NCI-H345 treated with DMSO at 0.1 percent for 48 hours (cell line): ENCODE data around the gene DNAJC18.
"Not testable (repeated sequence)": the region's sequence is repeated elsewhere in the genome, so short reads cannot be mapped to it uniquely, and the experiment has no call there.

ENCODE experiments used
- DNase-seq: peaks from one replicate; lab custom pipeline; 2025; ENCODE audit not compliant: unreplicated experiment; lab: John Stamatoyannopoulos, UW

The DNAJC18 gene

DNA sequence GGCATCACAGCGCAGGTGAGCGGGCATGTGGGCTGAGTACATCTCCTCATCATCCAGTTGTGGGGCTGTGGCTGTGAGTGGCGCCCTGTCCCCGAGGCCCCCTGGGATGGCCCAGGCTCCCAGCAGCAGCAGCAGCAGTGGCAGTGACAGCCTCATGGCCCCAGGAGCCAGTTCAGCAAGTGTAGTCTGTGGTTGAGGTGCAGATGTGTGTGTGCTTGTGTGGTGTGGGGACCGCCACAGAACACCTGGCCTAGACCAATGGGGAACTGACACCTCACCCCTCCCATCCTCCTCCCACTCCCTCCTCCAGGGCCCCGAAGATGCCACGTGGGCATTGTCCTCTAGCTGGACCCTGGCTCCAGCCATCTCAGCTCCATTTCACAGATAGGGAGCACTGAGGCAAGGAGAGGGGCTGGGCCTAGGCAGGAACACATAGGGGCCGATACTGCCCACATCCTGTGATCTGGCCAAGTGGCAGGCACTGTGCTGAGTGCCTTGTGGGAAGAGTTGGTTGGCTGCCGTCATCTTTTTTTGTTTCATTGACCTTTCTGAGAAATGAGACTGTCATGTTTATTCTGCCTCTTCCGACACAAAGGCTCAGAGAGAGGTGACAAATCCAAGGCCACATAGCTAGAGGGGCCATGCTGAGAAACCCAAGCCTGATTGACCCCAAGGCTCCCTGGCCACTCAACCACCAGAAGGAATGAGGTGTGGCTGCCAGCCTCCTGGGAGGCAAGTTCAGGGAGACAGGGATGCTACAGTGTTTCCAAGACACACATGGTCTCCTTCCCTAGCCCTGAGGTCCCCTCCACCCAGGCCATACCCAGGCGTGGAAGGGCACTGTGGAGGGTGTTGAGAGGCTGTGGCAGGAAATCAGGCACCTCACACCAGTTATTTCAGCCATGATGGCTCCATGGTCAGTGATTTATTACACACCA is 49.4 kb downstream of the DNAJC18 start, which contains the start of gene MZB1:
Gene MZB1 (minus strand): TSS at position 213 of the 938 bp plus-strand sequence. CDS start 57 bp downstream, at position 156.
- no peak for DNase-seq

DNA sequence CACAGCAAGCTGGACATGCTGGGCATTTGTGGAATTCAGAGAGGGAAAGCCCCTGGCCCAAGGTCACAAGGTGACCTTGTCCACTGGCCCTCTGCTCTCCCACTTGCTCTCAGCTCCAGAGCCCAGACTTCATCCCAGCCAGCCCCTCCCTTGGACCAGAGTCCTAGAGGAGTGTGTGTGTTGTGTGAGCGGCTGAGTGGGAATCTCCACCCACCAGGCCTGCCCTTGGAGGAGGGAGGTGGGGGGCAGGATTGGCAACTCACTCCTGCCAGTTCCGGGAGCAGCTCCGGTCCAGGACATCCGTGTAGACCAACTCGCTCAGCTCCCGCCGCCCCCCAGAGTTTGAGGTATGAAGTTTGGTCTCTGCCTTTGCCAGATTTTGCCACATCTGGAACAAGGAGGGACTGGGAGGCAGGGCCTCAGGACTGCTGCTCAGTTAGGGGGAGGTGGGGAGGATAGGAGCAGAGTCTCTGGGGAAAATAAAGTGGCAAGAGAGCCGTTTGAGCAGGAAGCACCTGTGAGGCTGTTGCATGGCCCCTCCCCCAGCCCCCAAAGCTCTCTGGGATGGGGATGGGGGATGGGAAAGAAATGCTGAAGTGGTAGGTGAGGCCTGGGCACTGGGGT is 51.0 kb downstream of the DNAJC18 start:
- DNase-seq = no peak

DNA sequence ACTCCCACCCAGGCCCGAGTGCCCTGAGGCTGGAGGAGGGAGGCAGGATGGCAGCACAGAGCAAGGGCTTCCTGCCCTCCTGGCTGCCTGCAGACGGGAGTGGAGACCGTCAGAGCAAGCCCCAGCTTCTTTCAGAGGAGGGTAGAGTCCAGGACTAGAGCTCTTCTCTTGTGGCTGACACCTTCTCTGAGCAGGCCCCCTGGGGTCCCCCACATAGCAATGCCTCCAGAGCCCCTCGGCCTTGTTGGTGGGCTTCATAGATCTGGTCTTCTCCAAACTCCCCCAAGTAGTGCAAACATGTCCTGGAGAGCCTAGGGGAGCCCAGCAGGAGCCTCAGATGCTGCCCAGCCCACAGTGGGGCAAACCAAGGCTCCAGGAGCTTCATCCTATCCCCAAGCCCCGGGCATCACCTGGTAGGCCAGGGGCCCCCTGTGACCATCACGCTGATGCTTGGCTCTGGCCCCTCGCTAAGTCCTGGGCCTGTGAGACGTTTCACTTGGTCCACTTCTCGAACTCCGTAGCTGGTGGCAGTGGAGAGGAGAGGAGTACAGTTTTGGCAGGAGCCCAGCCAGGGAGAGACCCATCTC is 51.6 kb downstream of the DNAJC18 start:
- no peak for DNase-seq

DNA sequence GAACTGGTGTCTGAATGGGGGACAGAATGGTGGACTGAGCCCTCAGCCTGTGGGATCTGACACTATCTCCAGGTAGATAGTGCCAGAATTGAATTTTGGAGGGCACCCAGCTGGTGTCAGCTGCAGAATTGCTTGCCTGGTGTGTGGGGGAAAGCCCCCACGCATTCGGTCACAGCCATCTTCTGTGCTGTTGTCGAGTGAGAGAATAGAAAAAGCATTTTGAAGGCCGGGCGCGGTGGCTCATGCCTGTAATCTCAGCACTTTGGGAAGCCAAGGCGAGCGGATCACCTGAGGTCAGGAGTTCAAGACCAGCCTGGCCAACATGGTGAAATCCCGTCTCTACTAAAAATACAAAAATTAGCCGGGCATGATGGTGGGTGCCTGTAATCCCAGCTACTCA is 52.4 kb downstream of the DNAJC18 start:
- DNase-seq = not testable (repeated sequence)

DNA sequence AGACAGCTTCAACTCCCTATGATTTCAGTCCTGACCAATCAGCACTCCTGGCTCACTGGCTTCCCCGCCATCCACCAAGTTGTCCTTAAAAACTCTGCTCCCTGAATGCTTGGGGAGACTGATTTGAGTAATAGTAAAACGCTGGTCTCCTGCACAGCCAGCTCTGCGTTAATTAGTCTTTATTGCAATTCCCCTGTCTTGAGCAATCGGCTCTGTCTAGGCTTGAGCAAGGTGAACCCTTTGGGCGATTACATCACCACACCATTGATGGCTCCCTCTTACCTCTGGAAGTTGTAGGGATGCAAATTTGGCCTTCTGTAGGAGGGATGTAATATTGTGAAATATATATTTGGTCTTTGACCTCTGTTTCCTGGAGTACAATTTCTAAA is 53.3 kb downstream of the DNAJC18 start:
- DNase-seq = no peak

DNA sequence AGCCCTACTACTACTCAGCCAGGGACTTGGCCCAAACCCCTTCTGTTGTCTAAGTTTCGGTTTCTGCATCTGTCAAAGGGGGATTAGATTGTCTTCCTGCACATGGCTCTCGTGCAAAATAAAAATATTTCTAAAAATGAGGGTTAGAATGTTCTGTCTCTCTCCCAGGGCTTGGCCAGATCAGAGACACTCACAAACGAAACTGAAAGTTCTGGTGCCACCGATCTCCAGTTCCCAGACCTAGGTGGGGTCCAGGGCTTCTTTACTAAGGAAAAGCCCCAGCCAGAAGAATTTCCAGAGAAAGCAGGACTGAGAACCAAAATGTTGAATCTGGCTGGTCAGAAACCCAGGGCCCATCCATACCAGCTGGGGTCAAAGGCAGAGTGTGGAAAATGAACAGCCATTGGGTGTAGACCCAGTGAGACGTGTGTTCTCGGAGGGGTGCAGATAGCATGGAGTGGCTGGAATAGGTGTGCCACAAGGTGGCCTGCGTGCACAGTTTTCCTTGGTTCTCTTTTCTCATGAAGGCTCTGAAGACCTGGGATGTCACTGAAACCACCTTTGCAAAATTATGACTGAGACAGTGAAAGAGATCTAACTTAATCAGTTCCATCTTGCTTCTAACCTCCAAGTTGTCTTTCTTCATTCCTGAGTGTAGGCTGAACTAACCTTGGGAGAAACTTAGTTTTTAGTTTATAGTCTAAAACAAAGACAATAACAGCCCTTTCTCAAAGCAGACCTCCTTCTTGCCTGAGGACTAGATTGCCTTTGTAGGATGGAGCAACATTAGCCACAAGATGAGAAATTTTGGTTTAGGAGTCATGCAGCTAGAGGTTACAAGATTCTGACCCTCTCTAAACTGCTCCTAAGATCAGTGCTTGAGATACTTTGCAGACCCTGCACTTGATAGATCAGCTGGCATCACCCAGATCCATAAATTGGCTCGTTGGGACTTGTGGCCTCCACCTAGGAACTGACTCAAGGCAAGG is 54.0 kb downstream of the DNAJC18 start:
- DNase-seq = no peak

DNA sequence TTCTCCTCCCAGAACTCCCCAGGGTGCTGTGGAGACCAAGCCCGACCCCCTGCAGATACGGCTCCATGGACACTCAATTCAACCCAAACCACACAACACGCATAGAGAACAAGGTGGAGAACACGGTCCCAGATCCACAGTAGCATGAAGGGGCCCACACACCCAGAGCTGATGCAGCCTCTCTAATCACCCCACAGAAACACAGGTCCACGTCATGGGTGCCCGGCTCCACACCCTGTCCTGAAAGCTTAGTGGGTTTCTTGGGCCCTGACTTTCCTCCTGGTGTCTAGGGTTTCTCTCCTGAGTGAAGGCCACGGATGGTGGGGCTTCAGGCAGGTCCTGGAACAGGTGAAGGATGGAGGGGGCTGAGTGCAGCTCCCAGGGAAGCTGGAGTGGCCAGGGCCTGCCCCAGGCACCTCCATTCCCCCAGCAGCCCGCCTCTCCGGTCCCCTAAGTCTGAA is 54.7 kb downstream of the DNAJC18 start:
- no peak for DNase-seq

DNA sequence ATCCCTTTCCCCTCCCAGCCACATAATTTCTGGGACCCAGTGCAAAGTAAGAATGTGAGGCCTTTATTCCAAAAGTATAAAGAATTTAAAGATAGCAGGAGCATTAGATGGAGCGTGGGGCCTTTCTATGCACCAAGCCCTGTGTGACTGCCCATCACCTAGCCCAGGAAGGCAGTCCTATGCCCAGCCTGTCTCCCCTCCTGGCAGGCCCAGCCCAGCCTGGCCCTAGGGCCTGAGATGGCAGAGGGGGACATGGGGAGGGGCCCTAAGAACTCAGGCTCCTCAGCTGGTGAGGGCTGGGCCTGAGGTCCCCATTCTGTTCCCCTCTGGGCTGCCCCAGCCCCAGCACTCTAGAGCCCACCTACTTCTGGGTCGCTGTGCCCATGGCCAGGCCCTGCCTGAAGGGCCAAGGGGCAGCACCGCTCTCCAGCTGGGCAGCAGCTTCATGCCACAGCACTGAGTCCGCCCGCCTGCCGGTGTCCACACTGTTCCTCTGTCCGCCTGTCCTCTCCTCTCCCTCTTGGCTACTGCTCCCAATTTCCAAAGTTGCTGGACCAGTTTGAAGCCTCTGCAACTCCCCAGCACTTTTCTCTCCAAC is 55.2 kb downstream of the DNAJC18 start:
- DNase-seq = no peak

DNA sequence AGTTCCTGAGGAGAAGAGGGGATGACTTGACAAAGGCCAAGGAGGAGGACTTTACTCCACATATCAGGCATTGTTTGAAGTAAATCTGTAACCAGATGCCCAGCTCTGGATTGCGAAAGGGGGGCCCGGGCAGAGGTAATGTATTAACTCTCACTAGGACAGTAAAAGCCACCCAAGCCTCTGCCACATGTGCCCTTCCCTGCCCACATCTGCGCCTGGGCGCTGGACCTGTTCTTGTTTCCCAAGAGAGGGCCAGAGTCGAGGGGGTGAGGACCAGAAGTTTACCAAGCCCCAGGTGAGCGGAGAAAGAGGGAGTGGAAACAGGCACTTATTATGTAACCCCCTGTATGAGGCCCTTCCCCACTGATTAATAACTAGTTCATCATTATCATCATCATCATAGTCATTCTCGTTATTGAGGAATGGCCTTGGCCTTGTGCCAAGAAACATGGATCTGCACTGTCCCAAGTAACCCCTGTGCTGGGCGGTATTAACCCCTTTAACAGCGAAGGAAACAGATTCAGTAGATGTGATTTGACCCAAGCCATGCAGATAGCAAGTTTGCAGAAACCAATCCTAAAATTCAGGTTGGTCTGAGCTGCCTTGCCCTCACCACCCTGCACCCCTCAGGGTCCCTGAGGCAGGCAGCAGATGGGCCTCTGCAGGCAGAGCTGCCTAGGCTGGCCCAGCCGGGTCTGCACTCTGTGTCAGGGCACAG is 55.9 kb downstream of the DNAJC18 start, which contains the start of gene SLC23A1:
Gene SLC23A1 (minus strand): TSS at position 23 of the 718 bp plus-strand sequence. CDS start 44 bp downstream, outside the sequence.
- no peak for DNase-seq

DNA sequence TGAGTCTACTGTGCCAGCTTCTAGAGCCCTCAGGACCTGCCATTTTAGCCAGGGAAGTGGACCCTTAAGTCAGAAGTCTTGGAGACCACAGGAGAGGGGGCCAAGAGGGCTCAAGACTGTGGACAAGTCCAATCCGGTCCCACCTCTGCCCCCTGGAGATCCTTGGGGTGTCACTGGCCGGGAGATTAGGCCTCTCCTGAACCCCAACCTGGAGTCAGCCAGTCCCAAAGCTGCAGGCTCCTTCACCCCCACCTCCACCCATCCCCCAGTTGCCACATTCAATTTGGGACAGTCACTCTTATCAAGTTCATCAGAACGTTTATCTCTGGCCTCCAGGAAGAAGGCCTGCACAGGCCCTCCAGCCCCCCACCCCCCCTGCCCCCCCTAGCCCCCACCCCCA is 56.5 kb downstream of the DNAJC18 start:
- no peak for DNase-seq

DNA sequence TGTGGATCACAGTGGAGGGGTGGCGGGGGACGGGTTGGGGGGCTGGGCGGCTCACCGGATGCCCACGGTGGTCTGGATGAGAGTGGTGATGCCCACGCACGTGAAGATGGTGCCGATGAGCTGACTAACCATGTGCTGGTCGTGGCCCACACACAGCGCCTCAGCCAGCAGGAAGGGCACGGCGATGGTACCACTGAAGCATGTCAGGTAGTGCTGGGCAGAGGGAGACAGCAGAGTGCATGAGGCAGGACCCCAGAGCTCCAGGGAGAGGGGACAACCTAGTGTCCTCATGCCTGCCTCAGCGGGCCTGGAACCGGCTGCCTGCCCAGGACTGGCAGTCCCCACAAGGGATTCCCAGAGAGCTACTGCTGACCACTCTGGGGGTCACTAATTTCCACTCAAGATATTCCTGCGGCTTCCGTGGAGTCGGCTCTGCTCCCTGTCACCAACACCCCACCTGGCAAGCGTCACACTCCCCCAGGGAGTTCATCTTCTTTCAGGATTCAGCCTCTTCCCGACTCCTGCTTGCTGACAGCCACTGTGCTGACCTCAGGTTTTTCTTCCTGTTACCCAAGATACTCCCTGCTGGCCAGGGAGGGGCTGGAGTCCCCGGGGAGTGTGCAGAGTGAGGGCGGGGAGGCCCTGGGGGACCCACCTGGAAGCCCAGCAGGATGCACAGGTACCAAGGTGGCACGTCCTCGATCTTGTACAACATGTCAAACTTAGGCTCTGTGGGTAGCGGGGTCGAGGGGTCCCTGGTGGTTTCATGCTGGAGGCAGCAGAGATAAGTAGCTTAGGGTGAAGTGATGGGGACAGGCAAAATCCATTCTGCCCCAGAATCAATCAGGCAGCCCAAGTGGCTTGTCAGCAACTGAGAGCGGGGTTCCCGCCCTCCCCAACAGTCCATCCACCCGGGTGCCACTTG is 57.2 kb downstream of the DNAJC18 start:
- no peak for DNase-seq

DNA sequence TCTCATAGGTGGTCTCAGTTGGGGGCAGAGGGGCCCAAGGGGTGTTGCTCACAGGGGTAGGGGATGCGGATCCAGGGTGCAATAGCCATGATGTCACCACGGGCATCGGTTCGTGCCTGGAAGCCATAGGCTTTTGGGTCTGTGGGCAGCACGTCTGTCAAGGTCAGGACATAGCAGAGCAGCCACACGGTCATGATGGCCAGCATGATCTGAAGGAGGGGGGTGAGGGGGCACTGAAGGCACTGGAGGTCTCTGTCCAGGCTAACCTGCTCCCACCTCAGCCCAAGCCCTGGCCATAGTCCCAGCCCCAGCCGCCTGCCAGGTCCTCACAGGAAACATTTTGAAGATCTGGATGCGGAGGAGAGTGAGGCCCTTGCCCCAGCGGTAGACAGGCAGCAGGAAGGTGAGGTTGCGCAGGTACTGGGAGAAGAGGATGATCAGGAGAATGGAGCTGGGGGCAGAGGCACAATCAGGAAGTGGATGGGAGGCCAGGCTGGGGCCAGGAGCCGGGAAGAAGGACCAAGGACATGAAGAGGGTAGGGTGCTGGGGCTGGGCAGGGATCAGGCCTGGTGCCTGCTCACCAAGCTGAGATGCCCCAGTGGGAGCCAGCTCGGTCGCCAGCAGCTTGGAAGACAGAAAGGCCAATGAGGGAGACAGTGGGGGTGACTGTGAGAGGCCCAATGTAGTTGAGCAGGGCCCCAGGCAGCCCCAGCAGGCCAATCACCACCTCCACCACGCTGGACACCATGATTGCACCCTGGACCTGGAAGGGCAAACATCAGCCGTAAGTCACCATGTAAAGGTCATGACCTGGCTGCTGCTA is 59.5 kb downstream of the DNAJC18 start:
- DNase-seq = no peak

DNA sequence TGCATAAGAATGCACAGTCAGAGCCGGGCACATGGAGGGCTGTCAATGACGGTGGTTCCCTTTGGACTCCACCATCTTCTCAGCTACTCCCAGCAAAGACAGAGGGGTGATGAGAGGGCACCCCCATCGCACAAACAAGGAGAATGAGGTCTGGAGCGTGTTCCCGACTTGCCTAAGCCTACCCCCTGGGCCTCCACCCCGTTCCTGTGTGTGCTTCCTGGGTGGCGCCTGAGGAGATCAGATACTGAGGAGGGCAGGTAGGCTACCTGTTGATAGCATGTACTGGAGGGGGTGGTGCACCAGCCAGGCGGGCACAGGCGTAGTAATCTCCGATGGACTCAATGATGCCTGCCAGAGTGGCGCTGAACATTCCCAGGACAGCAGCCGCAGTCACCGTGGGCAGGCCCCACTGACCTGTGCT is 60.4 kb downstream of the DNAJC18 start:
- no peak for DNase-seq

DNA sequence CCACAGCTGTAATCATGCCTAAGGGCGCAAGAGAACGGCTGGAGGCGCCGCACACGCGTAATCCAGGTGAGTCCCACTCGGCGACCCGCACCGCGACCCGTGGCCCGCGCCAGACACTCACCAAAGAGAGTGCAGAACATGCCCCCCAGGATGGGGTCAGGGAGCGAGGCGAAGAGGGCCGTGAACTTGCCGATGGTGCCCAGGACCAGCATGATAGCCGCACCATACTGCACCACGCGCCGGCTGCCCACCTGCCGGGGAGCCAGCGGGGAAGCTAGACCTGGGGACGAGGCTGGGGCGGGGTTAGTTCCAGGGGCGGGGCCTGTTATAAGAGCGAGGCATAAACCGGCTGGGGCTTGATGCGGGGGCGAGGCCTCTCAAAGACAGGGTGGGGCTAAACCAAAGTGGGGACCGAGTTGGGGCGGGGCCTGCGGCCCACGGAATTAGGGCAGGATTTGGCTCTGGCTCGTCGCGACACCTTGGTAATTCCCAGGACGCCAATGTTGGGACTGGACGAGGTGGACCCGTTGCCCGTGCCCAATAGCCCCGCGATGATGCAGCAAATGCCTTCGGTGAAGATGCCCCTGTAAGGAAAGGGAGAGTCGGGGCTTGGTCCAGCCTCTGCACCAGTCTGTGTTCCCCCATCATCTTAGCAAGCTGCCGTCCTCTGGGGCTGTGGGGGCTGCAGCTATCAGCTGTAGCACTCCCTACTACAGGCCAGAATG is 61.1 kb downstream of the DNAJC18 start:
- DNase-seq = no peak

DNA sequence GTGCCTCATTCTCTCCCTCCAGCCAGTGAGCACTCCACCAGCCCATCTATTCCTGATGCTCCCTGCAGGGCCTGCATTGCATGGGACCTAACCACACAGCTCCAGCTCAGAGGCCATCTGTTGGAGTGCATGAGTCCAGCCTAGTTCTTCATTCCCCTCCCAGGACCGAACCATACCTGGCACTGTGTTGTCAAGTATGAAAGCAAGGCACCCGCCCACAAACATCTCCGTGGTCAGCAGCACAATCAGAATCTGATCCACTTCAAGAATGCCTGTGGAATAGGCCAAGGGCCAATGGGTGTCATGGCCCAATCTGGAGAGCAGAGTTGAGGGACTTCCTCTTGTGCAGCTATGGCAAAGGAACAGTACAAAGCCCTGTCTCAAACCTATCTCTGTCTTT is 62.1 kb downstream of the DNAJC18 start:
- DNase-seq = no peak

DNA sequence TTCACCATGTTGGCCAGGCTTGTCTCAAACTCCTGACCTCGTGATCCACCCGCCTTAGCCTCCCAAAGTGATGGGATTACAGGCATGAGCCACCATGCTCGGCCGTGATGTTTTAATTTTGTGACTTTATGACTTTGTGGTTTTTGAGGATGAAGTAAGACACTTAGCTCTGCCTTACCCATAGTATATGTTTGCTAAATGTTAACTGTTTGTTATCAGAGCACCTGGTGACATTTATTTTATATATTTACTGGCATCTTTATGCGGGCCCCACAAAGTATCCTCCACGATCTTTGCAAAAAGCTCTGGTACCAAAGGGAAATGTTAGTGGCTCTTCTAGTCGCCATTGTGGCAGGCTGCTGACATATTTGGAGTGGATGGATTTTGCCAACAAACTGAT is 63.0 kb downstream of the DNAJC18 start:
- DNase-seq = no peak

DNA sequence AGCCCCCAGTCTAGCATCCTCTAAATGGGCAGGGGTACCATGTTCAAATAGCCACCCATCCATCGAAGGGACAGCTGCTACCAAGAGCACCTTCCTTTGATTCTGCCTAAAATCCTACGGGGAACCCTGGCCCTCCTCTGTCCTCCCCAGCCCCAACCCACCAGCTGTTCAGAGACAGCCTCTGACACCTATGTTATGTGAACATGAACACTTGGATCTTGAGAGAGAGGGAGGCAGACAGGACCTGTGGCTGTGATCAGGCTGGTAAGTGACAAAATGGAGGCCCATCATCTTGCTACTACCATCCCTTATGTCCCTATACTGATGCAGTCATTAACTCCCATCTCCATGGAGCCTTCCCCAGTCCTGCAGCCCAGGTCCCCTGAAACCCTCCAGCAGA is 64.4 kb downstream of the DNAJC18 start:
- no peak for DNase-seq
